NT2/D1 (cell line): Measurements from ENCODE around the gene SLC2A1.

Experiments
- DNase-seq: peaks from one replicate; pipeline ENCODE4 v3.0.0-alpha.2; 2011; ENCODE audit warnings: low read depth, low spot score
- H3K27me3 ChIP-seq: 2 replicates; pipeline ENCODE4 v1.6.0; 2011; ENCODE audit warnings: mild to moderate bottlenecking; ENCODE audit not compliant: insufficient read length, insufficient read depth
- H3K36me3 ChIP-seq: 2 replicates; pipeline ENCODE4 v1.6.1; 2011; ENCODE audit warnings: mild to moderate bottlenecking, low read length, mixed read lengths; ENCODE audit not compliant: insufficient read depth, insufficient read length
- H3K4me1 ChIP-seq: 2 replicates; pipeline ENCODE4 v1.5.1; 2011; ENCODE audit not compliant: insufficient read depth, insufficient read length
- H3K4me3 ChIP-seq: 2 replicates; pipeline ENCODE4 v1.5.1; 2011; ENCODE audit warnings: low read depth; ENCODE audit not compliant: insufficient read length
- H3K9ac ChIP-seq: 2 replicates; pipeline ENCODE4 v1.6.0; 2011; ENCODE audit warnings: low read depth; ENCODE audit not compliant: insufficient read length
- H3K9me3 ChIP-seq: 2 replicates; pipeline ENCODE4 v1.5.1; 2011; ENCODE audit warnings: mild to moderate bottlenecking, low read length; ENCODE audit not compliant: insufficient read depth
- SUZ12 ChIP-seq: IDR thresholded peaks from 2 replicates; pipeline ENCODE4 v1.6.1; 2011; ENCODE audit not compliant: insufficient read length, insufficient read depth; ENCODE audit errors: extremely low read depth
- YY1 ChIP-seq: IDR thresholded peaks from 2 replicates; pipeline ENCODE4 v1.6.1; 2011; ENCODE audit not compliant: insufficient read length, insufficient read depth
- ZNF274 ChIP-seq: IDR thresholded peaks from 2 replicates; pipeline ENCODE4 v1.6.1; 2011; ENCODE audit warnings: mild to moderate bottlenecking, low read depth, low read length

Gene SLC2A1

GRCh38 chr1:43001434-43001833, 42.8 kb upstream of the SLC2A1 start:
- Histone ChIP-seq H3K4me3 (no peak overlapping the region), H3K36me3 (no peaks in the 10 kb centered on the region), H3K9ac (no peak overlapping the region), H3K9me3 (no peaks in the 10 kb centered on the region), H3K4me1 (peaks cover 13% of the 10 kb centered on the region), H3K27me3 (no peaks in the 10 kb centered on the region)
- TF ChIP-seq SUZ12: no peak
- TF ChIP-seq YY1: no peak
- no peak for TF ChIP-seq ZNF274
- no peak for DNase-seq

DNA sequence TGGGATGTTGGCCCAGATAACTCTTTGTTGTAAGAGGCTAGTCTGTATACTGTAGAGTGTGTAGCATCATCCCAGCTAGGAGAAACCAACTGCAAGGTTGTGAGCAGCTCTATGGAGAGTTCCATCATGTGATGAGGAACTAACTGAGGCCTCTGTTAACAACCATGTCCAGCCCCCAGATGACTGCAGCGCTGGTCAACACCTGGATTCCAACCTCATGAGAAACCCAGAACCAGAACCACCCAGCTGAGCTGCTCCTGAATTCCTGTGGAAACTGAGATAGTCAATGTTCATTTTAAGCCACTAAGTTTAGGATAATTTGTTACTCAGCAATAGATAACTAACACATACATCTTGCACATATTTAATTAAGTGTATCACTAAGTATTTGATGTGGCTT, 41.6 kb upstream of the SLC2A1 start:
- no peak for DNase-seq
- Histone ChIP-seq H3K9me3 (no peaks in the 10 kb centered on the region), H3K9ac (no peak overlapping the region), H3K27me3 (no peaks in the 10 kb centered on the region), H3K4me3 (no peak overlapping the region), H3K4me1 (peaks cover 2% of the 10 kb centered on the region), H3K36me3 (no peaks in the 10 kb centered on the region)
- TF ChIP-seq SUZ12: no peak
- no peak for TF ChIP-seq YY1
- TF ChIP-seq ZNF274: no peak

DNA sequence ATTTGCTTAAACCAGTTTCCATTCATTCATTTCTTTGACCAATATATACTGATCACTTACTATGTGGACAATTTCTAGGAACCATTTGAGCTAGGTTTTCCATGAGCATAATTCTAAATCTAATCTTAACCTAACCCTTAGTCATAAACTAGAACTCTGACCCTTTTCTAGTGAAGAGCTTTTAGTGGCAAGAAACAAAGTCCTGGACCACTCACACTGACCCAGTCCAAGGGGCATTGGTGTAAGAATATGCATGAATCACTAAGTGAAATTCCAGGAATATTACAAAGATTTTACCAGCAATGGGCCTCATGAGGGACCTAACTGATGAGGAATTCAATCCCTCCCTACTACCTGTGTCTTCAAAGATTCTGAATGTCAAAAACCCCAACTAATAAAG, 40.6 kb upstream of the SLC2A1 start:
- Histone ChIP-seq H3K4me1 (no peaks in the 10 kb centered on the region), H3K9me3 (no peaks in the 10 kb centered on the region), H3K36me3 (no peaks in the 10 kb centered on the region), H3K4me3 (no peak overlapping the region), H3K9ac (no peak overlapping the region), H3K27me3 (no peaks in the 10 kb centered on the region)
- TF ChIP-seq ZNF274: no peak
- no peak for TF ChIP-seq YY1
- TF ChIP-seq SUZ12: no peak
- no peak for DNase-seq

GRCh38 chr1:42998386-42998785, 39.7 kb upstream of the SLC2A1 start:
- Histone ChIP-seq H3K4me1 (peaks cover 4% of the 10 kb centered on the region), H3K9me3 (no peaks in the 10 kb centered on the region), H3K36me3 (peaks cover 5% of the 10 kb centered on the region), H3K4me3 (no peak overlapping the region), H3K27me3 (no peaks in the 10 kb centered on the region), H3K9ac (no peak overlapping the region)
- TF ChIP-seq YY1 (no peak), SUZ12 (no peak), ZNF274 (no peak)
- DNase-seq: no peak

GRCh38 chr1:42996384-42996970, 37.8 kb upstream of the SLC2A1 start:
- Histone ChIP-seq H3K4me3 (no peak overlapping the region), H3K4me1 (peaks cover 4% of the 10 kb centered on the region)
- DNase-seq: no peak

GRCh38 chr1:42993502-42994136, 35.0 kb upstream of the SLC2A1 start:
- DNase-seq: no peak
- no peaks in the 10 kb centered on the region for H3K27me3 ChIP-seq
- H3K4me3 ChIP-seq: no peak overlapping the region
- peaks cover 10% of the 10 kb centered on the region for H3K36me3 ChIP-seq
- TF ChIP-seq YY1 (no peak), SUZ12 (no peak), ZNF274 (no peak)
- peaks cover 4% of the 10 kb centered on the region for H3K4me1 ChIP-seq
- no peak overlapping the region for H3K9ac ChIP-seq
- no peaks in the 10 kb centered on the region for H3K9me3 ChIP-seq

More at GRCh38 chr1:42996384-42996970, 37.8 kb upstream of the SLC2A1 start:
- no peak for TF ChIP-seq SUZ12
- no peaks in the 10 kb centered on the region for H3K9me3 ChIP-seq
- H3K36me3 ChIP-seq: peaks cover 10% of the 10 kb centered on the region
- no peaks in the 10 kb centered on the region for H3K27me3 ChIP-seq
- no peak overlapping the region for H3K9ac ChIP-seq

GRCh38 chr1:42992054-42992571, 33.4 kb upstream of the SLC2A1 start:
- no peak for DNase-seq
- Histone ChIP-seq H3K9me3 (no peaks in the 10 kb centered on the region), H3K4me3 (no peak overlapping the region), H3K36me3 (peaks cover 10% of the 10 kb centered on the region), H3K9ac (no peak overlapping the region), H3K4me1 (peaks cover 4% of the 10 kb centered on the region), H3K27me3 (no peaks in the 10 kb centered on the region)
- TF ChIP-seq ZNF274 (no peak), SUZ12 (no peak), YY1 (no peak)
